Hepatocyte (in vitro differentiated cells): ENCODE measurements around the gene TSPAN4. TPM values are rescaled to one million over a fixed set of nuclear protein-coding genes. Genes with fewer than 3 reads are reported as not detected.

Source experiments
- DNase-seq: peaks from one replicate; pipeline ENCODE4 v3.0.0-alpha.2; 2016; ENCODE audit warnings: low spot score
- H2AFZ ChIP-seq: fragments of 200-600 bp; sonication (generic); 2 replicates; pipeline ENCODE4 v1.6.0; 2016; ENCODE audit warnings: antibody characterized with exemption, mild to moderate bottlenecking
- H3K27ac ChIP-seq: fragments of 200-600 bp; sonication (generic); 2 replicates; pipeline ENCODE4 v1.5.1; 2016; ENCODE audit warnings: mild to moderate bottlenecking
- H3K27me3 ChIP-seq: fragments of 200-600 bp; sonication (generic); 2 replicates; pipeline ENCODE4 v1.6.1; 2016
- H3K36me3 ChIP-seq: fragments of 200-600 bp; sonication (generic); replicated peaks from 2 replicates; pipeline ENCODE4 v1.5.1; 2016; ENCODE audit warnings: low read depth; ENCODE audit not compliant: insufficient read depth
- H3K4me1 ChIP-seq: fragments of 200-600 bp; sonication (generic); 2 replicates; pipeline ENCODE4 v1.5.1; 2016; ENCODE audit warnings: mild to moderate bottlenecking, moderate library complexity; ENCODE audit not compliant: insufficient read depth
- H3K4me2 ChIP-seq: fragments of 200-600 bp; sonication (generic); 2 replicates; pipeline ENCODE4 v1.6.0; 2016
- H3K4me3 ChIP-seq: fragments of 200-600 bp; sonication (generic); 2 replicates; pipeline ENCODE4 v1.5.1; 2016; ENCODE audit warnings: mild to moderate bottlenecking
- H3K79me2 ChIP-seq: fragments of 200-600 bp; sonication (generic); 2 replicates; pipeline ENCODE4 v1.6.0; 2017; ENCODE audit warnings: mild to moderate bottlenecking
- H3K9me2 ChIP-seq: fragments of 200-600 bp; sonication (generic); replicated peaks from 2 replicates; pipeline ENCODE4 v1.6.0; 2017; ENCODE audit warnings: mild to moderate bottlenecking; ENCODE audit not compliant: insufficient read depth
- H3K9me3 ChIP-seq: fragments of 200-600 bp; sonication (generic); 2 replicates; pipeline ENCODE4 v1.5.1; 2016; ENCODE audit warnings: low read depth, mild to moderate bottlenecking
- H4K20me1 ChIP-seq: fragments of 200-600 bp; sonication (generic); 2 replicates; pipeline ENCODE4 v1.6.0; 2016; ENCODE audit warnings: mild to moderate bottlenecking; ENCODE audit not compliant: insufficient read depth, poor library complexity, severe bottlenecking
- CTCF ChIP-seq: fragments of 200-600 bp; sonication (generic); IDR thresholded peaks from 2 replicates; pipeline ENCODE4 v1.5.1; 2016; ENCODE audit warnings: antibody characterized with exemption, mild to moderate bottlenecking; ENCODE audit not compliant: poor library complexity
- EZH2 ChIP-seq: fragments of 200-600 bp; sonication (generic); IDR thresholded peaks from 2 replicates; pipeline ENCODE4 v1.6.1; 2016; ENCODE audit warnings: antibody characterized with exemption, mild to moderate bottlenecking, borderline replicate concordance
- EZH2phosphoT487 ChIP-seq: fragments of 200-600 bp; sonication (generic); IDR thresholded peaks from one replicate; pipeline ENCODE4 v1.6.1; 2018; ENCODE audit warnings: antibody characterized with exemption, mild to moderate bottlenecking, low read depth, moderate library complexity; ENCODE audit not compliant: unreplicated experiment, severe bottlenecking
- WGBS: methylation state at CpG from one replicate; pipeline ENCODE4 v1.1.6; 2016; ENCODE audit warnings: low lambda C conversion rate; ENCODE audit errors: missing lambda C conversion rate; 5-methylcytosine and 5-hydroxymethylcytosine counted together
- polyA plus RNA-seq: library from polyadenylated mRNA; unstranded; fragments of >200 nt; fragmentation: Nextera tagmentation; extraction: Ambion mirVana; gene quantifications from 2 replicates; pipeline ENCODE4 v1.2.1, GENCODE V29; 2016
- total RNA-seq: library from RNA; depleted of rRNA; stranded (reverse); fragments of >200 nt; gene quantifications from 2 replicates; pipeline ENCODE4 v1.2.3, GENCODE V29; 2014

The TSPAN4 gene
- total and polyA plus RNA-seq, 2 experiments from 2014 or later = 82.8 to 148 TPM

- no peaks in the 10 kb centered on the region for H4K20me1 ChIP-seq
- H3K4me2 ChIP-seq = no peak overlapping the region
- no peak for DNase-seq
- H3K27ac ChIP-seq = no peak overlapping the region
- TF ChIP-seq EZH2phosphoT487 (no peak), EZH2 (no peak), CTCF (no peak)
- H3K36me3 ChIP-seq = no peaks in the 10 kb centered on the region
- H3K4me3 ChIP-seq = no peak overlapping the region
- H3K9me2 ChIP-seq = no peaks in the 10 kb centered on the region
- no peaks in the 10 kb centered on the region for H3K27me3 ChIP-seq
- H2AFZ ChIP-seq = no peak overlapping the region
- WGBS = 100% methylated on average over 2 of the region's 37 CpGs
- no peaks in the 10 kb centered on the region for H3K79me2 ChIP-seq
- peaks cover 31% of the 10 kb centered on the region for H3K4me1 ChIP-seq
- H3K9me3 ChIP-seq = no peaks in the 10 kb centered on the region
These were observed 16.2 kb downstream of the TSPAN4 start for GRCh38 chr11:858762-859339.

- H2AFZ ChIP-seq = no peak overlapping the region
- H3K4me3 ChIP-seq = no peak overlapping the region
- H3K9me3 ChIP-seq = no peaks in the 10 kb centered on the region
- peak; percentile 87 for DNase-seq
- H4K20me1 ChIP-seq = no peaks in the 10 kb centered on the region
- H3K9me2 ChIP-seq = no peaks in the 10 kb centered on the region
- H3K36me3 ChIP-seq = no peaks in the 10 kb centered on the region
- peak overlapping the region; percentile 76 for H3K27ac ChIP-seq
- peaks cover 31% of the 10 kb centered on the region for H3K4me1 ChIP-seq
- WGBS = 60% methylated on average over 14 of the region's 31 CpGs
- no peaks in the 10 kb centered on the region for H3K27me3 ChIP-seq
- no peaks in the 10 kb centered on the region for H3K79me2 ChIP-seq
- peak overlapping the region; percentile 67 for H3K4me2 ChIP-seq
- TF ChIP-seq CTCF = no peak
- TF ChIP-seq EZH2phosphoT487 = no peak
- TF ChIP-seq EZH2 = no peak
These were observed 16.9 kb downstream of the TSPAN4 start for GRCh38 chr11:859394-860131.

GRCh38 chr11:860234-861104 is 17.8 kb downstream of the TSPAN4 start:
- no peaks in the 10 kb centered on the region for H3K27me3 ChIP-seq
- H3K9me3 ChIP-seq = no peaks in the 10 kb centered on the region
- no peak overlapping the region for H3K4me3 ChIP-seq
- no peaks in the 10 kb centered on the region for H3K9me2 ChIP-seq
- WGBS = 88% methylated on average over 21 of the region's 21 CpGs
- no peak overlapping the region for H2AFZ ChIP-seq
- peak overlapping the region; percentile 76 for H3K27ac ChIP-seq
- H3K79me2 ChIP-seq = no peaks in the 10 kb centered on the region
- no peak for DNase-seq
- H3K36me3 ChIP-seq = no peaks in the 10 kb centered on the region
- no peaks in the 10 kb centered on the region for H4K20me1 ChIP-seq
- H3K4me1 ChIP-seq = peaks cover 31% of the 10 kb centered on the region
- peak overlapping the region; percentile 67 for H3K4me2 ChIP-seq
- no peak for TF ChIP-seq EZH2
- TF ChIP-seq EZH2phosphoT487 = no peak
